ENCODE data around the gene KCTD8. TPM values are rescaled to one million over a fixed set of nuclear protein-coding genes. Genes with fewer than 3 reads are reported as not detected.
"Not testable (repeated sequence)": the region's sequence is repeated elsewhere in the genome, so short reads cannot be mapped to it uniquely, and the experiment has no call there.

The KCTD8 gene
- total and polyA plus RNA-seq, 5 experiments from 2014 or later = not detected

- H3K27ac Mint-ChIP-seq = no peak overlapping the region
- peaks cover 0 to 8% (median 0%) of the 10 kb centered on the region in 9 donors for H3K9me3 Mint-ChIP-seq
- H3K4me1 Mint-ChIP-seq = no peaks in the 10 kb centered on the region
- no peak overlapping the region for H3K4me3 Mint-ChIP-seq
- POLR2A ChIA-PET = no interaction called here
- no peak for DNase-seq
- no peaks in the 10 kb centered on the region for H3K27me3 Mint-ChIP-seq
- no peak for ATAC-seq
- no peaks in the 10 kb centered on the region for H3K36me3 Mint-ChIP-seq
Observed at GRCh38 chr4:44186096-44186849, 262.3 kb downstream of the KCTD8 start.

GRCh38 chr4:44181491-44182349 is 266.9 kb downstream of the KCTD8 start:
- not testable (repeated sequence) for H3K27me3 Mint-ChIP-seq

GRCh38 chr4:44167766-44168165 is 280.8 kb downstream of the KCTD8 start:
- H3K4me1 Mint-ChIP-seq, ATAC-seq, POLR2A ChIA-PET: not testable (repeated sequence)

More at GRCh38 chr4:44181491-44182349, 266.9 kb downstream of the KCTD8 start:
- H3K36me3 Mint-ChIP-seq, POLR2A ChIA-PET, H3K4me1 Mint-ChIP-seq, DNase-seq, H3K4me3 Mint-ChIP-seq, H3K27ac Mint-ChIP-seq, ATAC-seq: not testable (repeated sequence)
- H3K9me3 Mint-ChIP-seq = peaks cover 0 to 15% (median 5%) of the 10 kb centered on the region in 9 donors

GRCh38 chr4:44165938-44166337 is 282.7 kb downstream of the KCTD8 start:
- POLR2A ChIA-PET = no interaction called here
- ATAC-seq (no peak), DNase-seq (no peak)
- Mint-ChIP-seq H3K9me3 (peaks cover 0 to 18% (median 8%) of the 10 kb centered on the region in 9 donors), H3K27ac (no peak overlapping the region), H3K4me3 (no peak overlapping the region), H3K36me3 (no peaks in the 10 kb centered on the region), H3K27me3 (no peaks in the 10 kb centered on the region), H3K4me1 (no peaks in the 10 kb centered on the region)

More at GRCh38 chr4:44167766-44168165, 280.8 kb downstream of the KCTD8 start:
- H3K9me3 Mint-ChIP-seq = peaks cover 0 to 23% (median 6%) of the 10 kb centered on the region in 9 donors
- not testable (repeated sequence) for H3K27me3 Mint-ChIP-seq, H3K36me3 Mint-ChIP-seq, H3K27ac Mint-ChIP-seq, H3K4me3 Mint-ChIP-seq, DNase-seq

GRCh38 chr4:44162538-44163270 is 285.9 kb downstream of the KCTD8 start:
- no peaks in the 10 kb centered on the region for H3K4me1 Mint-ChIP-seq
- ATAC-seq = no peak
- H3K4me3 Mint-ChIP-seq = no peak overlapping the region
- no peaks in the 10 kb centered on the region for H3K36me3 Mint-ChIP-seq
- H3K9me3 Mint-ChIP-seq = peaks cover 0 to 16% (median 8%) of the 10 kb centered on the region in 9 donors
- POLR2A ChIA-PET = no interaction called here
- H3K27me3 Mint-ChIP-seq = no peaks in the 10 kb centered on the region
- no peak for DNase-seq
- no peak overlapping the region for H3K27ac Mint-ChIP-seq

GRCh38 chr4:44161756-44162155 is 286.9 kb downstream of the KCTD8 start:
- POLR2A ChIA-PET = no interaction called here
- ATAC-seq (no peak), DNase-seq (no peak)
- Mint-ChIP-seq H3K9me3 (peaks cover under 1 to 20% (median 10%) of the 10 kb centered on the region in 9 donors), H3K36me3 (no peaks in the 10 kb centered on the region), H3K27me3 (no peaks in the 10 kb centered on the region), H3K27ac (no peak overlapping the region), H3K4me3 (no peak overlapping the region), H3K4me1 (no peaks in the 10 kb centered on the region)

GRCh38 chr4:44160776-44161367 is 287.7 kb downstream of the KCTD8 start:
- Mint-ChIP-seq H3K4me1 (no peaks in the 10 kb centered on the region), H3K27me3 (no peaks in the 10 kb centered on the region), H3K36me3 (no peaks in the 10 kb centered on the region), H3K4me3 (no peak overlapping the region), H3K27ac (no peak overlapping the region), H3K9me3 (peaks cover 0 to 29% (median 9%) of the 10 kb centered on the region in 9 donors)
- ATAC-seq (no peak), DNase-seq (no peak)
- POLR2A ChIA-PET = no interaction called here

GRCh38 chr4:44159991-44160390 is 288.6 kb downstream of the KCTD8 start:
- Mint-ChIP-seq H3K9me3 (peaks cover 0 to 31% (median 6%) of the 10 kb centered on the region in 9 donors), H3K4me1 (no peaks in the 10 kb centered on the region), H3K27ac (no peak overlapping the region), H3K4me3 (no peak overlapping the region), H3K27me3 (no peaks in the 10 kb centered on the region), H3K36me3 (no peaks in the 10 kb centered on the region)
- ATAC-seq (no peak), DNase-seq (no peak)
- POLR2A ChIA-PET = no interaction called here

- POLR2A ChIA-PET = no interaction called here
- H3K4me3 Mint-ChIP-seq = no peak overlapping the region
- ATAC-seq = no peak
- H3K36me3 Mint-ChIP-seq = no peaks in the 10 kb centered on the region
- no peak for DNase-seq
- no peaks in the 10 kb centered on the region for H3K27me3 Mint-ChIP-seq
- H3K4me1 Mint-ChIP-seq = no peaks in the 10 kb centered on the region
- peaks cover 0 to 31% (median 7%) of the 10 kb centered on the region in 9 donors for H3K9me3 Mint-ChIP-seq
- no peak overlapping the region for H3K27ac Mint-ChIP-seq
Observed at GRCh38 chr4:44157611-44158277, 290.9 kb downstream of the KCTD8 start.

GRCh38 chr4:44150091-44150576 is 298.5 kb downstream of the KCTD8 start:
- POLR2A ChIA-PET = no interaction called here
- H3K4me1 Mint-ChIP-seq = no peaks in the 10 kb centered on the region
- no peak overlapping the region for H3K27ac Mint-ChIP-seq
- H3K36me3 Mint-ChIP-seq = peaks cover 0 to 6% (median 0%) of the 10 kb centered on the region in 3 donors
- DNase-seq (no peak), ATAC-seq (no peak)
- H3K27me3 Mint-ChIP-seq = no peaks in the 10 kb centered on the region
- H3K4me3 Mint-ChIP-seq = no peak overlapping the region
- H3K9me3 Mint-ChIP-seq = peaks cover 0 to 24% (median 9%) of the 10 kb centered on the region in 9 donors

GRCh38 chr4:44149282-44149681 is 299.3 kb downstream of the KCTD8 start:
- POLR2A ChIA-PET = no interaction called here
- ATAC-seq = no peak
- H3K9me3 Mint-ChIP-seq = peaks cover 0 to 24% (median 9%) of the 10 kb centered on the region in 9 donors

GRCh38 chr4:44147571-44148075 is 301.0 kb downstream of the KCTD8 start:
- no peak overlapping the region for H3K27ac Mint-ChIP-seq

More at GRCh38 chr4:44149282-44149681, 299.3 kb downstream of the KCTD8 start:
- no peak overlapping the region for H3K27ac Mint-ChIP-seq
- no peaks in the 10 kb centered on the region for H3K4me1 Mint-ChIP-seq
- DNase-seq = no peak
- peaks cover 0 to 6% (median 0%) of the 10 kb centered on the region in 3 donors for H3K36me3 Mint-ChIP-seq
- no peaks in the 10 kb centered on the region for H3K27me3 Mint-ChIP-seq
- no peak overlapping the region for H3K4me3 Mint-ChIP-seq

More at GRCh38 chr4:44147571-44148075, 301.0 kb downstream of the KCTD8 start:
- Mint-ChIP-seq H3K4me1 (no peaks in the 10 kb centered on the region), H3K27me3 (no peaks in the 10 kb centered on the region), H3K4me3 (no peak overlapping the region), H3K9me3 (peaks cover 0 to 24% (median 11%) of the 10 kb centered on the region in 9 donors), H3K36me3 (peaks cover 0 to 6% (median 0%) of the 10 kb centered on the region in 3 donors)
- POLR2A ChIA-PET = no interaction called here
- ATAC-seq (no peak), DNase-seq (no peak)
